Measurements from ENCODE around the gene PPAN. TPM values are rescaled to one million over a fixed set of nuclear protein-coding genes. Genes with fewer than 3 reads are reported as not detected.
A peak's percentile ranks its signal among the peaks of the same experiment; 100 is the strongest.

Gene PPAN, protein sequence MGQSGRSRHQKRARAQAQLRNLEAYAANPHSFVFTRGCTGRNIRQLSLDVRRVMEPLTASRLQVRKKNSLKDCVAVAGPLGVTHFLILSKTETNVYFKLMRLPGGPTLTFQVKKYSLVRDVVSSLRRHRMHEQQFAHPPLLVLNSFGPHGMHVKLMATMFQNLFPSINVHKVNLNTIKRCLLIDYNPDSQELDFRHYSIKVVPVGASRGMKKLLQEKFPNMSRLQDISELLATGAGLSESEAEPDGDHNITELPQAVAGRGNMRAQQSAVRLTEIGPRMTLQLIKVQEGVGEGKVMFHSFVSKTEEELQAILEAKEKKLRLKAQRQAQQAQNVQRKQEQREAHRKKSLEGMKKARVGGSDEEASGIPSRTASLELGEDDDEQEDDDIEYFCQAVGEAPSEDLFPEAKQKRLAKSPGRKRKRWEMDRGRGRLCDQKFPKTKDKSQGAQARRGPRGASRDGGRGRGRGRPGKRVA
- 32.3 to 43.5 TPM (median 36.9 TPM) in 3 replicates for polyA plus RNA-seq
- 40.1 TPM for polyA plus RNA-seq (2011; ENCODE audit: low read depth)
- 17.6 and 31.6 TPM in 2 replicates for polyA plus RNA-seq (2011; cell fraction: cytosol; rRNA removed)
- polyA plus RNA-seq (2011; cell fraction: nucleus; rRNA removed) = 52.5 and 59.3 TPM in 2 replicates
- polyA plus RNA-seq (2012; ENCODE audit: low replicate concordance) = 18.9 and 51.9 TPM in 2 replicates
- 41.8 to 158 TPM (median 56.7 TPM) in 3 replicates for polyA minus RNA-seq
- 33.6 TPM for polyA minus RNA-seq (2011; cell fraction: cytosol; rRNA and poly(A)+ RNA removed)
- 29.9 and 34.5 TPM in 2 replicates for polyA minus RNA-seq (2011; cell fraction: nucleus; rRNA and poly(A)+ RNA removed)

DNA sequence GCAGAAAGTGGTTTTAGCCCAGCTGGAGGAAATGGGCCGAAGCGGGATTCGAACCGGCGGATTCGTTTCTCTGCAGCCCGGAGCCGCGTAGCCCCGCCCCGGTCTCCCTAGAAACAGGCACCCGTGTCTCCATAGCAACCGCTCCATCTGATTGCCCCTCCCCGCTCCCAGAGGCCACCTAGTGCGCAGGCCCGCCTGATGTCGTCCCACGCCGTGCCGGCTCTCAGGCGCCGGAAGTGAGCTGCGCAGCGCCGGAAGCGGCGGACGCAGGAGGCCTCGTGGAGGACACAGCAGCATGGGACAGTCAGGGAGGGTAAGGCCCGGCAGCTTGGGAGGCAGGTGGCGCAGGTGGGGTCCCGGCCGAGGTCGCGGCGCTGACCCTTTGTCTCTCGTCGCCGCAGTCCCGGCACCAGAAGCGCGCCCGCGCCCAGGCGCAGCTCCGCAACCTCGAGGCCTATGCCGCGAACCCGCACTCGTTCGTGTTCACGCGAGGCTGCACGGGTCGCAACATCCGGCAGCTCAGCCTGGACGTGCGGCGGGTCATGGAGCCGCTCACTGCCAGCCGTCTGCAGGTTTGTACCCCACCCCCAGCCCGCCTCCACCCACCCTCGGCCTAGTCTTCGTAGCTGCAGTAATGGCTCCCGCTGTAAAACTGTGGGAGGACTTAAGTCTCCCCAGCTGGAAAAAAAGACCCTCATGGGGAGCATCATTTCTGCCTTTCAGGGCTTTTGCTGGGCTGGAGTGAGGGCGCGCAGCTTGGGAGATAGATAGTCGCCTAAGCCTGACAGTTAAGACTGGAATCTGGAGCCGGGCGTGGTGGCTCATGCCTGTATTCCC lies at the start of gene PPAN:
Gene PPAN (plus strand): TSS at position 263 of the 837 bp plus-strand sequence. CDS start 33 bp downstream, at position 296.
- DNase-seq (ENCODE audit: low read depth, low spot score) (peak; percentile 55), FAIRE-seq (peak; percentile 5)
- Histone ChIP-seq H3K4me3 (ENCODE audit: control insufficient read depth in 2 of 3, extremely low read depth in 1 of 3, insufficient read depth in 2 of 3, low read depth in 1 of 3, low read length in 3 of 3) (peak within 1 kb of the TSS; percentile 80 to 83 (median 81)), H3K9me1 (ENCODE audit: control insufficient read depth, extremely low read depth, insufficient read depth, low read length) (no peaks in the 10 kb centered on the region), H3K9ac (ENCODE audit: control insufficient read depth, extremely low read depth, insufficient read depth, low read length) (peak within 1 kb of the TSS; percentile 94), H3K9me3 (ENCODE audit: control insufficient read depth, low read depth, low read length) (no peaks in the 10 kb centered on the region), H3K4me1 (ENCODE audit: control insufficient read depth, extremely low read depth, insufficient read depth, low read length) (peaks cover 12% of the 10 kb centered on the region), H3K36me3 (ENCODE audit: control insufficient read depth in 2 of 2, extremely low read depth in 1 of 2, insufficient read depth in 2 of 2, low read length in 2 of 2) (peaks cover 19 to 26% of the 10 kb centered on the region in 2 experiments), H3K27ac (ENCODE audit: control insufficient read depth, insufficient read depth, low read length) (peak within 1 kb of the TSS; percentile 79), H3K79me2 (ENCODE audit: control insufficient read depth, insufficient read depth, low read length) (peaks cover 36% of the 10 kb centered on the region), H3K4me2 (ENCODE audit: control insufficient read depth, extremely low read depth, insufficient read depth, low read depth, low read length) (peak within 1 kb of the TSS; percentile 64), H4K20me1 (ENCODE audit: control insufficient read depth, extremely low read depth, insufficient read depth, low read length) (no peaks in the 10 kb centered on the region), H3K27me3 (ENCODE audit: control insufficient read depth, extremely low read depth, insufficient read depth, low read length) (no peaks in the 10 kb centered on the region), H2AFZ (ENCODE audit: control insufficient read depth, low read length) (peak within 1 kb of the TSS; percentile 73)
- dilution Hi-C loops (cut with MboI; ENCODE audit: extremely low pct_ligation_motif_present, low sequenced_read_pairs) = no loop called here
- TF ChIP-seq, protein P1, sequence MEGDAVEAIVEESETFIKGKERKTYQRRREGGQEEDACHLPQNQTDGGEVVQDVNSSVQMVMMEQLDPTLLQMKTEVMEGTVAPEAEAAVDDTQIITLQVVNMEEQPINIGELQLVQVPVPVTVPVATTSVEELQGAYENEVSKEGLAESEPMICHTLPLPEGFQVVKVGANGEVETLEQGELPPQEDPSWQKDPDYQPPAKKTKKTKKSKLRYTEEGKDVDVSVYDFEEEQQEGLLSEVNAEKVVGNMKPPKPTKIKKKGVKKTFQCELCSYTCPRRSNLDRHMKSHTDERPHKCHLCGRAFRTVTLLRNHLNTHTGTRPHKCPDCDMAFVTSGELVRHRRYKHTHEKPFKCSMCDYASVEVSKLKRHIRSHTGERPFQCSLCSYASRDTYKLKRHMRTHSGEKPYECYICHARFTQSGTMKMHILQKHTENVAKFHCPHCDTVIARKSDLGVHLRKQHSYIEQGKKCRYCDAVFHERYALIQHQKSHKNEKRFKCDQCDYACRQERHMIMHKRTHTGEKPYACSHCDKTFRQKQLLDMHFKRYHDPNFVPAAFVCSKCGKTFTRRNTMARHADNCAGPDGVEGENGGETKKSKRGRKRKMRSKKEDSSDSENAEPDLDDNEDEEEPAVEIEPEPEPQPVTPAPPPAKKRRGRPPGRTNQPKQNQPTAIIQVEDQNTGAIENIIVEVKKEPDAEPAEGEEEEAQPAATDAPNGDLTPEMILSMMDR (optimal IDR thresholded peaks at IDR 0.05 in 1 of 3, IDR thresholded peaks at IDR 0.05 in 1 of 3, conservative IDR thresholded peaks at IDR 0.05 in 1 of 3; ENCODE audit: extremely low read depth in 1 of 3, insufficient read depth in 2 of 3, low read length in 3 of 3) = no peak
- no peak for TF ChIP-seq EZH2 (IDR thresholded peaks at IDR 0.05; ENCODE audit: low read length)

DNA sequence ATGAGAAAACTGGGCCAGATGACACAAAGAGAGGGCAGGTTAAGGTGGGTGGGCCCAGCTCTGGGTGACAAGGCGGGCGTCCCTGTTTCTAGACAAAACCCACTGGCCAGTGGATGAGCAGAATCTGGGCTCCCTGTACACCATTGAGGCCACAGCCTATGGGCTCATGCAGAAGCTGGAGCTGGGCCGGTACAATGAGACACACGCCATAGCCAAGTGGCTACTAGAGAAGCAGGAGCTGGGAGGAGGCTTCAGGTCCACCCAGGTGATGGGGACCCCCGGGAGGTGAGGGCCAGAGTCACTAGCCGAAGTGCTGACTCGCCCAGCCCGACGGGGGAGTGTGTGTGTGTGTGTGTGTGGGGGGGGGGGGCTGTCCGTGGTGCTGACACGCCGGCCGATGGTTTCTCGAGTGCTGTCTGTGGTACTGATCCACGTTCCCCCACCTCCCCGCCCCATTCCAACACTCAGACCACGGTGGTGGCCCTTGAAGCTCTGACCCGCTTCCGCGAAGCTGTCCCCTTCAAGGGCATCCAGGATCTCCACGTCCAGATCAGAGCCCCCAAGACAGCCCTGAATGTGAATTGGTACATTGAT lies 44.3 kb upstream of the PPAN start:
- H3K79me2 ChIP-seq (ENCODE audit: control insufficient read depth, insufficient read depth, low read length) = no peaks in the 10 kb centered on the region
- FAIRE-seq = no peak
- H3K9ac ChIP-seq (ENCODE audit: control insufficient read depth, extremely low read depth, insufficient read depth, low read length) = no peak overlapping the region
- H3K27ac ChIP-seq (ENCODE audit: control insufficient read depth, insufficient read depth, low read length) = no peak overlapping the region
- no peak for TF ChIP-seq EZH2 (IDR thresholded peaks at IDR 0.05; ENCODE audit: low read length)
- TF ChIP-seq, protein P1 (optimal IDR thresholded peaks at IDR 0.05 in 1 of 3, IDR thresholded peaks at IDR 0.05 in 1 of 3, conservative IDR thresholded peaks at IDR 0.05 in 1 of 3; ENCODE audit: extremely low read depth in 1 of 3, insufficient read depth in 2 of 3, low read length in 3 of 3) = no peak
- H2AFZ ChIP-seq (ENCODE audit: control insufficient read depth, low read length) = no peak overlapping the region
- H4K20me1 ChIP-seq (ENCODE audit: control insufficient read depth, extremely low read depth, insufficient read depth, low read length) = no peaks in the 10 kb centered on the region
- H3K4me1 ChIP-seq (ENCODE audit: control insufficient read depth, extremely low read depth, insufficient read depth, low read length) = no peaks in the 10 kb centered on the region
- dilution Hi-C loops (cut with MboI; ENCODE audit: extremely low pct_ligation_motif_present, low sequenced_read_pairs) = no loop called here
- DNase-seq (ENCODE audit: low read depth, low spot score) = no peak
- no peaks in the 10 kb centered on the region for H3K9me3 ChIP-seq (ENCODE audit: control insufficient read depth, low read depth, low read length)
- H3K4me2 ChIP-seq (ENCODE audit: control insufficient read depth, extremely low read depth, insufficient read depth, low read depth, low read length) = no peak overlapping the region
- H3K27me3 ChIP-seq (ENCODE audit: control insufficient read depth, extremely low read depth, insufficient read depth, low read length) = no peaks in the 10 kb centered on the region
- no peaks in the 10 kb centered on the region for H3K9me1 ChIP-seq (ENCODE audit: control insufficient read depth, extremely low read depth, insufficient read depth, low read length)
- no peaks in the 10 kb centered on the region for H3K36me3 ChIP-seq (ENCODE audit: control insufficient read depth in 2 of 2, extremely low read depth in 1 of 2, insufficient read depth in 2 of 2, low read length in 2 of 2)
- H3K4me3 ChIP-seq (ENCODE audit: control insufficient read depth in 2 of 3, extremely low read depth in 1 of 3, insufficient read depth in 2 of 3, low read depth in 1 of 3, low read length in 3 of 3) = no peak overlapping the region
